Epidermal melanocyte (primary cell): ENCODE data around the gene DIRAS1.
"Not testable (repeated sequence)": the region's sequence is repeated elsewhere in the genome, so short reads cannot be mapped to it uniquely, and the experiment has no call there.

Source experiments
- DNase-seq: peaks from one replicate; pipeline ENCODE4 v3.0.0; 2011; ENCODE audit warnings: low spot score; ENCODE audit not compliant: insufficient read length

Gene DIRAS1

DNA sequence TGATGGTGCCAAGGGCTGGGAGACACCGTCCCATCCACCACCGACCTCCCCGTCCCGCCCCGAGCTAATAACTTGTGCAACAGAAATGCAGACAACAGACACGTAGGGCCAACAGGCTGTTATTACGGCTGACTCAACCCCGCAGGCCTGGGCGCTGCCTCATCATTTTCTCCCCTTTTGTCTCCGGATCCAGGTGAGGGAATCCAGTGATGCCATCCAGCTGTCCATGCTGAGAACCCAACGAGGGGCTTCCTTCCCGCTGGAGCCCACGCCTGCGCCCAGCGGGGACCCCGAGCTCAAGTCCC, 6.4 kb upstream of the DIRAS1 start:
- DNase-seq = no peak

DNA sequence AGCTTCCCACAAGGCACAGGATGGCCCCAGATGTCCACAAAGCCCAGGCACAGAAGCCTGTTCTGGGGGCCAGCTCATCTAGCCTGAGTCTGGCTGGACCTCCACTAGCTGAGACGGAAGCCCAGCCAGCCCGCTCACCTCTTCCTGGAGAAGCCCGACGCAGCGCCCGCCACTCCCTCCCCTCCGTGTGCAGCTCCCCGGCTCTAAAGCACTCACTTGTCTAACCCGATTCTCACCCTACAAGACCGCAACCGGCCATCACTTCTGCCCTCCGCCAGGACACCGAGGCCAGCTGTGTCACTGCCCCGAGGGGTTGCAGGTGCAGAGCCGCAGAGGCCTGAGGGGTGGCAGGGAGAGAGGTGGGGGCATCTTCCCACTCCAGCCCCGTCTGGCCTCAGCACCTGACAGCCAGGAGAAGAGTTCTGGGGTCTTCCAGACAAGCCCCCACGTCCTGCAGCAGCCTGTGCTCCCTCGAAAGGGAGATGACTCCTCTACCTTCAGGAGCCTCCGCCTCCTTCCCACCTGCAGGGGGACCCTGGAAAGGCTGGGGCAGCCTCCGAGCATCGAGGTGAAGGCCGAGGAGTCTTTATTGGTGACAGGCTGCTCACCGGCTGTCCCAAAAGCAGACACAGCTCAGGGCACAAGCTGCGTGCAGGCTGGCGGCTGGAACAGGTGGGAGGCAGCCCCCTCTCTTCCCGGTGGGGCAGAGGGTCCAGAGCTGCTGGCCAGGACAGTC, 5.9 kb upstream of the DIRAS1 start:
- DNase-seq = no peak

DNA sequence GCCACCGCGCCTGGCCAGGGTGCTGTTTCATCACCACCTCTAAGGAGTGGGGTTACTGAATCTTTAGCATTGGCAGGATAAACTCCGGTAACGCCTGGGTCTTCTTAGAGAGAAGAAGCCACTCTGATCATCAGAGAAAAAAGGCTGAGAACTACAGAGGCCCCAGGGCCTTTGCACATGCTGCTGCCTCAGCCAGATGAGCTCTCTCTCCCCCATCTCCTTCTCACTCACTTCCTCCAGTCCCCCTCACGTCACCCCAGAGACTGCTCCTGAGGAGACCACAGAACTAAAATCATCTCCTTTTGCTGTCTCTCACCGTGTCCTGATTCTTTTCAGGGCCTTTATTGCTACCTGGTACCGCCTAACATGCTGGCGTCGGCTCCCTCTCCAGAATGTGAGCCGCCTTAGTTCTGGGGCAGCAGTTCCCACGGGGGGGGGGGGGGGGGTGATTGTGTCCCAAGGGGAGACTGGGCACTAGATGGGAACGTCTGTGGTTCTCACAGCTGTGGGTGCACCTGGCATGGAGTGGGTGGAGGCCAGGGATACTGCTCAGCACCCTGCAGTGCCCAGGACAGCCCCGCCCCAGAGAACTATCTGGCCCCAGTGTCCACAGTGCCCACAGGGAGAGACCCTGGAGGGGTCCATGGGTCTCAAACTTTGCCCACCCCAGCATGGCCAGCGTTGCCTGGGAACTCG, 5.1 kb upstream of the DIRAS1 start:
- no peak for DNase-seq

DNA sequence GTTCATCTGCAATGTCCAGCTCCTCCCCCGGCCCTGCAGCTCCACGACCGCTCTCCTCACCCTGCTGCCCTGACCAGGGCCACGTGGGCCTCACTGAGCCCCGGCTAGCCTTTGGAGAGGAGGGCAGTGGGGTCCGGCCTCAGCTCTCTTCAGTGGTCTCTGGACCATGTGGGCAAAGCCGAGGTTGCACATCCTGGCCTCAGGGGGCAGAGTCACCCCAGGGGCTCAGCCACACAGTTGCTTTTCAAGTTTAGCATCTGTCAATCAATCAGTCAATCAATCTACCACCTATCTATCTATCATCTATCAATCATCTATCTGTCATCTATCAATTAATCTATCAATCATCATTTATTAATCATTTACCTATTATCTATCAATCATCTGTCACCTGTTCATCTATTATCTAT, 3.0 kb upstream of the DIRAS1 start:
- DNase-seq = no peak

DNA sequence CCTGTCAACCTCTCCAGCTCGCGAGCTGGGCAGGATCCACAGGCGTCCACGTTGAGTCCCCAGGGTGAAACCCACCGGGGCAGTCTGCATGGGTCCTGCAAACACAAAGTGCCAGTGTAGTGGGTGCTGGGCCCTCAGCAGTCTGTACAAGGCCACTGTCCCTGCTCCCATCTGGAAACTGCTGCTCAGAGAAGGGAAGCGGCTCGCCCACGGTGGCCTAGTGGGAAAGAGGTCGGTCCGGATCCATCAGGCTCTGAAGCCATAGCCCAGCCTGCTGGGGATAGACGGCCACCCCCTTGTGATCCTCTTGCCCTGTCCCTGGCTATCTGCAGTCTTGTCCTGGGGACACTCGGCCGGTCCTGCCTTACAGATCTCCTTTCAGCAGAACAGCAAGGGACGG, 2.6 kb upstream of the DIRAS1 start:
- DNase-seq = no peak

DNA sequence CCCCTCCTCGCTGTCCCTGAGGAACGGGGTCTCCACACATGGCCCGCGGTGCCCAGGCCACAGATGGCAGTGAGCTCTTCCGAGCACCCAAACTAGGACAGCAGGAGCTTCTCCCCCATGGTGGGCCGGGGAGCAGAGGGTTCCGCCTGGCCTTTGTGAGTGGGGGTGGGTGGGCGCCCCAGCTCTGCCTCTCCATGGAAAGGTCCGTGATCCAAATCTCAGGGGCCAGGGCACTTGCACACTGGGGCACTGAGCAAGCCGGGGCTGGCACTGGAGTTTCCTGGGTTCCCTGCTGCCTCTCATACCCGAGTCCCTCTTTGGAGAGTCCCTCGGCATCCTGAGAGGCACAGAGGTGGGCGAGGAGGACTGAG, 2.2 kb upstream of the DIRAS1 start:
- DNase-seq = no peak

DNA sequence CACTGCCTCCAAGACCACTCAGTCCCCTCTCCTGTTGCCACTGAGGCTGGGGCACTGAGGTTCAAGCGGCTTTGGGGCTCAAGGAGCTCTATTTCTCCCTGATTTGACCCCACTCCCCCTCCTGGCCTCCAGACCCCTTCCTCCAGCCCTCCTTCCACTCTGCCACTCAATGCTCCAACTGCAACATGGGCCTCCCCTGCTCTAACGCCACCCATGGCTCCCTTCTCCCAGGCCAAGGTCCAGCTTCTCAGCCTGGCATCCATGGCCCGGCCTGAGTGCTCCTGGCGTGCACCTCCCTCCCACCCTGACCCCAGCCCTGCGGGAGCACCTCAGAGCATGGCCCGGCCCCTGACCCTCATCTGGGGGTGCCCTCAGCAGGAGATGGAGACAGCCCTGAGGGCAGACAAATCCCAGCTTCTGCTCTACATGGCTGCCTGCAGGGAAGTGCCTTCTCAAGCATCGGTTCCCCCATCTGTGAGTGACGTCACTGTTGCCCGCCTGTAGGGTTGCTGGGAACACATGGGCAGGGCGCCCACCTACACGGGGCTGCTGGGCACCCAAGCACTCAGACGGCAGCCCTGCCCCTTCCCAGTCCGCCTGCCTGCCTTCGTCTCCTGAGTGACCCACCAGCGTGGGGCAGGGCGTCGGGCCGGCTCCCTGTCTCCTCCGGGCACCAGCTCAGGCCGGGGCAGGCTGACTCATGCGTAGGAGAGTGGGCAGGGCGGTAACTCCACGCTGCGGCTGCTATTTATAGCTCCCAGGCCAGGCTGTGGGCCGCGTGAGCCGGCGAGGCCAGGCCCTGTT, 1.6 kb upstream of the DIRAS1 start:
- peak; percentile 96 for DNase-seq

DNA sequence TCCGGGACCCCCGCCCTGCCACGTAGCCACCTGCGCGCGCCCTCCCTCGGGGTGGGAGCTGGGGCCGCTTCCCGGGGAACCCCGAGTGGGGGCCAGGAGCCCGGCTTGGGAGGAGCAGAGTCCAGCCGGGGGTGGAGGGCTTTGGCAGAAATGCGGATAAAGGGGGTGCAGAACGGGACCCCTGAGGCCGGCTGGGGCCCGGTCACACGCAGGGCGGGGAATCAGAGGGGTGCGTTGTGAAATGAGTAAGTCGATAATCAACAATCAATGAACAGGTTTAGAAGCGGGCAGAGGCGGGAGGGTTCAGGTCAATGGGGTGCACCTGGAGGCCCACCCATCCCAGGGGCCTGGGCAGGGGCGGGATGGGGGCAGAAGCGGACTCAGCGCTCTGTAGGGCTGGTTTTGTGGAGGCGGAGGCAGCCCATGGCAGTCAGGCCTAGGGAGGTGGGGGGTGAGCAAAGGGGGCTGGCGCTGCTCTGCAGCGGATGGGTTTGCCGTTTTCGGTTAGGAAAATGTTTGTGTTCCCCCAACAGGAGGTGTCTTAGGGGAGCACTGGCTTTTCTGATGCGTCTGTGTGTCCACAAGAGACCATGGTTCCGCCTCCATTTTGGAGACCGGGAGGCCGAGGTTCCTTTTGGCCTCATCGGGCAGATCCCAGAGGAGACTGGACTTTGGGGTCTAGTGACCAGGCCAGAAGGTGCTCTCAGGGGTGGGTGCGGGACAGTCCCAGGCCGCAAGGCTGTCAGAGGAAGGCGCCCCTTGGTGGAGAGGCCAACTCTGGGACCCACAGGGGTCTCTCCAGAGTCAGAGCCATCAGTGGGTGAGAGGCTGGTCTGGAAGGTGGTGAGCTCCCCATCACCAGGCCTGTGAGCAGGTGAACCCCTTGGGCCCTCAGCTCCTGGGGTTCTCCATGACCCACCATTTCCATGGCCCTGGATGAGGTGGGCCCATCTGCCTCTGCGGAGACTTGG, 683 bp upstream of the DIRAS1 start:
- DNase-seq = no peak

DNA sequence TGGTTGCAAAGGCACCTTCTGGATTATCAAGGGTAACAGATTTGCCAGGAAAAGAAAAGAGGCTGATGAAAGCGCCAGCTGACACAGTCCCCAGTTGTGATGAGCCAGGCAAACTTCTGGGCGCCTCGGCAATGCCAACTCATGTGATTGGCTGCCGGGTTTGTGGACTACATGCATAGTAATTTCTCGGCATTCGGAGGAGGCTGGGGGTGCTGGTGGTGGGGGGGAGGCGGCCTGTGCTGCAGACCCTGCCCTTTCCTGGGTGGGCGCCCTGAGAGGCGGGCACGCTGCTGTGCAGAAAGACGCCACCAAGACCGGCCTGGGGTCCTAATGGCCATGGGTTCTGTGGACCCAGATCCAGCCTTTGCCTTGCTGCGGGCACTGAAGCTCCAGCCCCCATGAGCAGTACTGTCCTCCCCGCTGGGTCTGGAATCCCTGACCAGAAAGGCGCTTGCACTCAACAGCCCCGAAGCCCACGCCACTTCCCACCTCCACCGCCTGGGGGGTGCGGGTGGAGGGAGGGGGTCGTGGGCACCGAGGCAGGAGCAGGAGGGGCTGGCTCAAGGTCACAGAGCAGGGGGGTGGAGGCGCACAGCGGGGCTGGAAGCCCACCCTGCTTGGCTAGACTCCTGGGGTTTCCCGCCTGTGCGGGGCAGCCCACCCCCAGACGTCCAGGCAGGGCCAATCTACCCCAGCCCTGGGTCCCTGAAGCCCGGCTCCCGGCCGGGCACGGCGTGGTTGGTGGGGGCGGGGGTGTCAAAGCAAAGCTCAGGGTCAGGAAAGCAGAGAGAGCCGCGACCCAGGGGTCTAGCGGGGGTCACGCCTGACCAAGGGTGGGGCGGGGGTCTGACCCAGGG, 1.0 kb downstream of the DIRAS1 start:
- no peak for DNase-seq

DNA sequence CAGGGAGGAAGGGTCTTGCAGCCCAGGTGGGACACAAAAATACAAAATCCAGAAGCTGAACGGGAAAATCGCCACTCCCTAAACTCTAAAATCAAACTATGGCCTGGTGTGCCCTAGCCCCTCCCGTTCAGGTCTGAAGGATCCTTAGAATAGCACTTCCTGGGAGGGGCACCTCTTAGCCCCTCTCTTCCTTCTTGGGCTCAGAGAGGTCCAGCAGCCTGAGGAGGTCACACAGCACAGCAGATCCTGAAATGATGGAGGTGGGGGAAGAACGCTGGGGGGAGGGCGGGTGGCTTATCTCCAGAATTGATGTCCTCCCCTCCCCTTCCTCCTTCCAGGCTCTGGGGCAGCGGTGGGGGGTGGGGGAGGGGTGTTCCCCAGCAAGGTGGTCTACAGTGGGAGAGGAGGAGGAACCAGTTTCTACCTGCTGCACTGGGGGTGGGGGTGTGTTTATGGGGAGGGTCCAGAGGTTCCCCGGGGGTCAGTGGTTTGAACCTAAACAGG, 1.9 kb downstream of the DIRAS1 start:
- no peak for DNase-seq

DNA sequence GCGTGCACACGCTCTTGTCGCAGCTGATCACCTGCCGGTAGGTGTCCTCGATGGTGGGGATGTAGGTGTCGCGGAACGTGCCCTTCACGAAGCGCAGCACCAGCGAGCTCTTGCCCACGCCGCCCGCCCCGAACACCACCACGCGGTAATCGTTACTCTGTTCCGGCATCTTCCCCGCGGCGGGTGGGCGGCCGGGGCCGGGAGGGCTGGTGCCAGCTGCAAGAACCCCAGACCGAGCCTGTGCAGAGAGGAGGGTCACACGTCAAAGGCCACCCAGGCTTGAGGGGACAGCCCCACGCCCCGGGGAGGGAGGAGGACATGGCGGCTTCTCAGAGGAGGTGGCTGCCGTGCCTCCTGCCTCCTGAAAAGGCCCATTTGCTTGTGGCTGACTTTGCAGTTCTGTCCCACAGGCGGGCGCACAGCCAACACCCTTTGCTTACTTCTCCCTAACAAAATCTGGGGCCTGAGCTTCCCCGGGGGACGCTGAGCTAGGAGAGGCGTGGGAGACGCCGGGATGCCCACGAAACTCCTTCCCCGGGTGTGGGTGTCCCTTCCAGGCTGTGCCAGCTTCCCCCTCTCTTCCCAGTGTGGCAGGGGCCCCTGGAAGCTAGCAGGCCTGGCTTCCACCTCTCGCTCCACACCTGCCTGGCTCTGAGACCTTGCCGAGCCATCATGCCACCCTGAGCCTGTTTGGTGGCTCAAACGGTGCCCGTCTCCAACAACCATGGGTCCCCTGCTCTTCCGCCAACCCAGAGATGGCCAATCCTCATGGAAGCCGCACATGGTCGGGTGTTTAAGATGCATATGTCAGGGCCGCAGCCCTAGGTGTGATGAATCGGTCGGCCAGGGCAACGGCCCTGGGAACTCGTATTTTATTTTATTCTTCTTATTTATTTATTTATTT, 3.3 kb downstream of the DIRAS1 start:
- DNase-seq = no peak

DNA sequence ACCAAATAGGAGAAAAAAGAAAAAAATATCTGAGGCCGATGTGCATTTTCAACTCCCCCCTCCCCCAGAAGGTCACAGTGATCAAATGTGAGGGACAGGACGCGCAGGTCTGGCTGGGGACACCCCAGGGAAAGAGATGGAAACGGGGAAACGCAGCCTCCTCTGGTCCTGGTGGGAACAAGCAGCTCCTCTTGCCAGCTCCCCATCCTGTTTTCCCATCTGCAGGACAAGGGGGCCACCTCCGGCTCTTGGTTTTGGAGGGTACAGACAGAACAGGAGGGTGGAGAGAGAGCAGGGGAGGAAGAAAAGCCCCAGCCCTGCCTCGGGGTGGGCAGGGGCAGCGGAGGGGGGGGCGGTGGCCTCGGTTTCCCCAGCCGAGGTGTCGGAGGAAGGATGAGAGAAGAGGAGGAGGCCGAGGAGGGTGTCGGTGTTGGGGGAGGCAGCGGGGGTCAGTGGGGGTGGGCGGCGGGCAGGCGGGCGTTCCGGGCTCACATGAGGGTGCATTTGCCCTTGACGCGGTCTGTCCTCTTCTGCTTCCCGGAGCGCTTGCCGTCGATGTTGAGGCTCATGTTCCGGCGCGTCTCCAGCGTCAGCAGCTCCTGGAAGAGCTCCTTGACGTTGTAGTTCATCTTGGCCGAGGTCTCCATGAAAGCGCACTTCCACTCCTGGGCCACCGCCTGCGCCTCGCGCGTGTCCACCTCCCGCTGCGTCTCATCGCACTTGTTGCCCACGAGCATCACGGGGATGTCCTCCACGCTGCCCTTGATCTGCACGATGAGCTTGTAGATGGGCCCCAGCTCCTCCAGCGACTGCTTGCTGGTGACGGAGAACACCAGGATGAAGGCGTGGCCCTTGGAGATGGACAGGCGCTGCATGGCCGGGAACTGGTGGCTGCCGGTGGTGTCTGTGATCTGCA, 4.2 kb downstream of the DIRAS1 start:
- DNase-seq = no peak

DNA sequence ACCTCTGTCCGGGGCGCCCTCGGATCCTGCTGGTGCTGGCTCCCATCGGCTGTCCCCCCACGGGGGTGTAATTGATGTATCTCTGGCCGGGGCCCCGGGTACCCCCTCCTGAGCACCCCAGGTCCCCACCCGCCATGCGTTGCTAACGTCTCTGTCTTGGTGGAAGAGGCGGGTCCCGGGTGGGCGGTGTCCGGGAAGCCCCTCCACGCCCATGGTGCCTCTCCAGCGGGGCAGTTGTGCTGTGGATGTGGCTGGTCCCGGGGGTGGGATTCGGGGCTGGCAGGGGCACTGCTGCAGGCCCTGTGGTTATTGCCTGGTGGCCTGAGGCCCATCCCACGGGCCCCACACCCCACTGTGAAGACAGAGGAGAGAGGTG, 4.9 kb downstream of the DIRAS1 start:
- DNase-seq = no peak

DNA sequence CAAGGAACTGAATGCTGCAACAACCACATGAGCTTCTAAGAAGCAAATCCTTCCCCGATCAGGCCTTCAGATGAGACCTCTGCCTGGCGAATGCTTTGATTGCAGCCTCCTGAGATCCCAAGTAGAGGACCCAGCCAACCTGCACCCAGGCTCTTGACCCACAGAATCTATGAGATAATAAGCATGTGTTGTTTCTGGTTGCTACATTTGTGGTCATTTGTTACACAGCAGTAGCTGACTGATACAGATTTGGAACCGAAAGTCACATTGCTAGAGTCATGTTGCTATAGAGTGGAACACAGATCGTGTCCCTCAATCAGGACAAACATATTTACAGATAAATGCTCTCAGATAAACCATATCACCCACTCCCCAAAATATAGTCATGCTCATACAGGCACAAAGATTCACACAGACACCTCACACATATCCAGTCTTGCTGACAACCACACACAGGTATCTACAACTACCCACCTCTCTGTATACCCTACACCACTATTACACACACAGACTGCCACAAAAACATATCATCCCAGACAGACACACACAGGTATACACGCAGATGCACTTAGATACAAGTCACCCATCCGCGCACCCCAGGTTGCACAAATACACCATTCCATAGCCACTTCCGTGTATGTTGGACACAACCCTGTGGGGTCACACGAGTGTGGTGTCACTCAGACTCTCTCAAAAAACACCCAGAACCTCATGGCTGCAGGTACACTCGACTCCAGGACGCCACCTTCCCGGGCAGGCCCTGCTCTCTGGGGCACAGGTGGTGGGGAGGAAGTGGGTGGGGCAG, 5.5 kb downstream of the DIRAS1 start:
- DNase-seq = no peak

DNA sequence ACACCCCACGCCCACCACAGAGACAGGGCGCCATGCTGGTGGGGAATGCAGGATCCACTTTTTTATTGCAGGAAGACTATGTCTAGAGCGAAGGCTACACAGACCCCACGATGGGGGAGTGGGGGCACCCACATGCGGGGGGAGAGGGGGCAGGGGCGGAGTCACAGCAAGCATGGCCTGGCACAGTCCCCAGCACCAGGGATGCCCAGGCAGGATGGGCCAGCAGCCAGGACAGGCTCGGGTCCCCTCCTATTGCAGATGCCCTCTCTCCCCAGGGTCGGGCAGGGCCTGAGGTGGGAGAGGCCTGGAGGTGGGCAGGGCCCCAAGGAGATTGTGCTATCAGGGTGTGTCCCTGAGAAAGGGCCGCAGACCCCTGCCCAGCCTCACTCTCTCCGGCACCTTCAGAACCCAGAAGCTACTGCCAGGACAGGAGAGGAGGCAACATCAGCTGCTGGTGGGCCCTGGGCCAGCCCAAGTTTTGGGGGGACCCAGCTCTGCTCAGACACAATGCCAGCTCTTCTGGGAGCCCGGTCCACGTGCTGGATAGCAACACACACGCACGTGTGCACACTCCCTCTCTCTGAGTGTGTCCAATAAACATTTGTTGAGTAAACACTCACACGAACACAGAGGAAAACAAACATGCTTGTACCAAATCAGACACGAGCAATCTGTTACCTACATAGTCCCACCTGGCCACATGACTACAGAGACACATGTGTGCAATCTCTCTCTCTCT, 6.5 kb downstream of the DIRAS1 start:
- DNase-seq = no peak

DNA sequence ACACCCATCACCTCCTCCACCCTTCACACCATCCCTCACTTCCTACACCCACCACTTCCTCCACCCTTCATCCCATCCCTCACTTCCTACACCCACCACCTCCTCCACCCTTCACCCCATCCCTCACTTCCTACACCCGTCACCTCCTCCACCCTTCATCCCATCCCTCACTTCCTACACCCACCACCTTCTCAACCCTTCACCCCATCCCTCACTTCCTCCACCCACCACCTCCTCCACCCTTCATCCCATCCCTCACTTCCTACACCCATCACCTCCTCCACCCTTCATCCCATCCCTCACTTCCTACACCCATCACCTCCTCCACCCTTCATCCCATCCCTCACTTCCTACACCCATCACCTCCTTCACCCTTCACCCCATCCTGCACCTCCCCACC, 7.1 kb downstream of the DIRAS1 start:
- not testable (repeated sequence) for DNase-seq

DNA sequence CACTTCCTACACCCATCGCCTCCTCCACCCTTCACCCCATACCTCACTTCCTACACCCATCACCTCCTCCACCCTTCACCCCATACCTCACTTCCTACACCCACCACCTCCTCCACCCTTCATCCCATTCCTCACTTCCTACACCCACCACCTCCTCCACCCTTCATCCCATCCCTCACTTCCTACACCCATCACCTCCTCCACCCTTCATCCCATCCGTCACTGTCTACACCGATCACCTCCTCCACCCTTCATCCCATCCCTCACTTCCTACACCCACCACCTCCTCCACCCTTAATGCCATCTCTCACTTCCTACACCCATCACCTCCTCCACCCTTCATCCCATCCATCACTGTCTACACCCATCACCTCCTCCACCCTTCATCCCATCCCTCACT, 8.0 kb downstream of the DIRAS1 start:
- not testable (repeated sequence) for DNase-seq
